Measurements from ENCODE around the gene GALNTL6.

Gene GALNTL6

GRCh38 chr4:172780566-172781081 is 967.4 kb downstream of the GALNTL6 start:
- TF ChIP-seq, protein P1, sequence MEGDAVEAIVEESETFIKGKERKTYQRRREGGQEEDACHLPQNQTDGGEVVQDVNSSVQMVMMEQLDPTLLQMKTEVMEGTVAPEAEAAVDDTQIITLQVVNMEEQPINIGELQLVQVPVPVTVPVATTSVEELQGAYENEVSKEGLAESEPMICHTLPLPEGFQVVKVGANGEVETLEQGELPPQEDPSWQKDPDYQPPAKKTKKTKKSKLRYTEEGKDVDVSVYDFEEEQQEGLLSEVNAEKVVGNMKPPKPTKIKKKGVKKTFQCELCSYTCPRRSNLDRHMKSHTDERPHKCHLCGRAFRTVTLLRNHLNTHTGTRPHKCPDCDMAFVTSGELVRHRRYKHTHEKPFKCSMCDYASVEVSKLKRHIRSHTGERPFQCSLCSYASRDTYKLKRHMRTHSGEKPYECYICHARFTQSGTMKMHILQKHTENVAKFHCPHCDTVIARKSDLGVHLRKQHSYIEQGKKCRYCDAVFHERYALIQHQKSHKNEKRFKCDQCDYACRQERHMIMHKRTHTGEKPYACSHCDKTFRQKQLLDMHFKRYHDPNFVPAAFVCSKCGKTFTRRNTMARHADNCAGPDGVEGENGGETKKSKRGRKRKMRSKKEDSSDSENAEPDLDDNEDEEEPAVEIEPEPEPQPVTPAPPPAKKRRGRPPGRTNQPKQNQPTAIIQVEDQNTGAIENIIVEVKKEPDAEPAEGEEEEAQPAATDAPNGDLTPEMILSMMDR (IDR thresholded peaks at IDR 0.05; ENCODE audit: insufficient read depth, low read length, poor library complexity, severe bottlenecking): no peak
- Histone ChIP-seq H3K36me3 (ENCODE audit: control insufficient read depth, insufficient read depth, low read length) (no peaks in the 10 kb centered on the region), H3K27me3 (replicated peaks; ENCODE audit: control insufficient read depth, insufficient read depth, low read length) (no peaks in the 10 kb centered on the region; the same call in 1 of the 2 replicates), H3K4me3 (replicated peaks; ENCODE audit: low read depth, low read length) (no peak overlapping the region)
- DNase-seq (ENCODE audit: extremely low read depth, insufficient read length): no peak

DNA sequence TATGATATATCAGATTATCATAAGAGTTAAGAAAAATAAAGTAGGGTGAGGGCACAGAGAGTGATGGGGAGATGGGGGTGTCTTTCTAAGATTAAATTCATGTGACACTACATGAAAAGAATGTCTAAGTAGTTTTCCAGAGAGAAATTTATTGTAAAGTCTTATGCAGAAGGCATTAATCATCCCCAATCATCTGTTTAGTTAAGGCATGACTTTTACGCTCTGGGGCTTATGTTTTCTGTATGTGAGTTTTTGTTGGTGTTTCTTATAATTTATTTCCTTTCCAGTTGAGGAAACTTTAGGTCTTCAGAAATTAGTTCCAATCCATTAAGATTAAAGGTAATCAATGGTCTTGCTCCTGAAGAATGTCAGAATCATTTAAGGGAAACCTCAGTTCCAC is 972.4 kb downstream of the GALNTL6 start:
- H3K36me3 ChIP-seq (ENCODE audit: control insufficient read depth, insufficient read depth, low read length): no peaks in the 10 kb centered on the region
- DNase-seq (ENCODE audit: extremely low read depth, insufficient read length): no peak
- TF ChIP-seq, protein P1 (IDR thresholded peaks at IDR 0.05; ENCODE audit: insufficient read depth, low read length, poor library complexity, severe bottlenecking): no peak
- no peaks in the 10 kb centered on the region for H3K27me3 ChIP-seq (replicated peaks; ENCODE audit: control insufficient read depth, insufficient read depth, low read length)
- H3K4me3 ChIP-seq (replicated peaks; ENCODE audit: low read depth, low read length): no peak overlapping the region

GRCh38 chr4:172786039-172786792 is 973.0 kb downstream of the GALNTL6 start:
- Histone ChIP-seq H3K36me3 (ENCODE audit: control insufficient read depth, insufficient read depth, low read length) (no peaks in the 10 kb centered on the region), H3K27me3 (replicated peaks; ENCODE audit: control insufficient read depth, insufficient read depth, low read length) (no peaks in the 10 kb centered on the region), H3K4me3 (replicated peaks; ENCODE audit: low read depth, low read length) (no peak overlapping the region)
- TF ChIP-seq, protein P1 (IDR thresholded peaks at IDR 0.05; ENCODE audit: insufficient read depth, low read length, poor library complexity, severe bottlenecking): no peak
- no peak for DNase-seq (ENCODE audit: extremely low read depth, insufficient read length)

DNA sequence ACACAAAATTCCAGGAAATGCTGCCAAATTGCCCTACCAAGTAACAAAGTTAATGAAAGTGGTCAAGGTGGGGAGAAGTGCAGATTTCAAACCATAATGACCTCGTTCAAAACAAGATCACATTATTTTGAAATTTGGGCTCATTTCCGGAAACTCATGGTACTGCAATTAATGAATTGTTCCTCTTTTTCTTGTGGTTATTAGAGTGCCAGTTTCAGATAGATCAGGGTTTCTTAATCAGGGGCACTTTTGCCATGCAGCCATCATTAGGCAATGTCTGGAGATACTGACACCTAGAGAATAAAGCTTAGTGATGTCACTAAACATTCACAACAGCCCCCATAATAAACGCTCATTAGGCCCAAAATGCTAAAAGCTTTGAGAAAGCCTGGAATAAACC is 973.9 kb downstream of the GALNTL6 start:
- DNase-seq (ENCODE audit: extremely low read depth, insufficient read length): no peak
- TF ChIP-seq, protein P1 (IDR thresholded peaks at IDR 0.05; ENCODE audit: insufficient read depth, low read length, poor library complexity, severe bottlenecking): no peak
- no peak overlapping the region for H3K4me3 ChIP-seq (replicated peaks; ENCODE audit: low read depth, low read length)

GRCh38 chr4:172791841-172792240 is 978.6 kb downstream of the GALNTL6 start:
- DNase-seq (ENCODE audit: extremely low read depth, insufficient read length): no peak
- Histone ChIP-seq H3K27me3 (replicated peaks; ENCODE audit: control insufficient read depth, insufficient read depth, low read length) (no peaks in the 10 kb centered on the region), H3K36me3 (ENCODE audit: control insufficient read depth, insufficient read depth, low read length) (no peaks in the 10 kb centered on the region), H3K4me3 (replicated peaks; ENCODE audit: low read depth, low read length) (no peak overlapping the region)
- TF ChIP-seq, protein P1 (IDR thresholded peaks at IDR 0.05; ENCODE audit: insufficient read depth, low read length, poor library complexity, severe bottlenecking): no peak

More for the DNA sequence above, 973.9 kb downstream of the GALNTL6 start:
- no peaks in the 10 kb centered on the region for H3K36me3 ChIP-seq (ENCODE audit: control insufficient read depth, insufficient read depth, low read length)
- no peaks in the 10 kb centered on the region for H3K27me3 ChIP-seq (replicated peaks; ENCODE audit: control insufficient read depth, insufficient read depth, low read length)
